BJ (cell line): ENCODE measurements around the gene MBOAT7. TPM values are rescaled to one million over a fixed set of nuclear protein-coding genes. Genes with fewer than 3 reads are reported as not detected.

Experiments used
- CTCF ChIA-PET: fragments of 350-600 bp; formaldehyde crosslinking; extraction: SDS; loops from one replicate; lab custom pipeline; 2021; ENCODE audit warnings: antibody characterized with exemption, inconsistent platforms; lab: Yijun Ruan, JAX
- POLR2A ChIA-PET: fragments of 300-600 bp; sonication (Branson Sonifier 250); formaldehyde crosslinking; extraction: SDS; loops from one replicate; lab custom pipeline; 2021; ENCODE audit warnings: antibody characterized with exemption; lab: Charles Lee
- DNase-seq: peaks from one replicate; pipeline ENCODE4 v3.0.0-alpha.2; 2011; ENCODE audit warnings: low read depth
- H3K27me3 ChIP-seq: 2 replicates; pipeline ENCODE4 v1.6.0; 2011; ENCODE audit warnings: low read length; ENCODE audit not compliant: control insufficient read depth, insufficient read depth
- H3K36me3 ChIP-seq: 2 replicates; pipeline ENCODE4 v1.5.1; 2011; ENCODE audit warnings: low read length; ENCODE audit not compliant: control insufficient read depth, insufficient read depth
- H3K4me3 ChIP-seq: 2 replicates; pipeline ENCODE4 v1.5.1; 2011; ENCODE audit warnings: low read depth, mild to moderate bottlenecking, control low read depth, low read length
- CTCF ChIP-seq: IDR thresholded peaks from 2 replicates; pipeline ENCODE4 v1.5.1; 2011; ENCODE audit warnings: low read depth, mild to moderate bottlenecking, control low read depth, inconsistent platforms, low read length, moderate library complexity; ENCODE audit not compliant: insufficient read depth
- polyA plus RNA-seq: library from polyadenylated mRNA; depleted of rRNA; stranded (reverse); fragments of >200 nt; gene quantifications from 2 replicates; pipeline ENCODE4 v1.2.3, GENCODE V29; 2011

MBOAT7 gene
- polyA plus RNA-seq, 1 experiment: 101 TPM

- H3K27me3 ChIP-seq: no peaks in the 10 kb centered on the region
- H3K4me3 ChIP-seq: peak within 1 kb of the TSS; percentile 68
- ChIA-PET POLR2A (interaction anchor here (0.6 to 1.0 kb wide), 6 partner anchors 10 to 338 kb away, joined by 3 to 4 read pairs (median 3); no protein-coding TSS in a partner anchor), CTCF (interaction anchor here (0.7 to 1.2 kb wide), 4 partner anchors 10 to 43 kb away, joined by 3 to 4 read pairs (median 3); no protein-coding TSS in a partner anchor)
- DNase-seq: peak; percentile 31
- H3K36me3 ChIP-seq: peaks cover 10% of the 10 kb centered on the region
- no peak for TF ChIP-seq CTCF
Observed at GRCh38 chr19:54191011-54191810, 1.8 kb upstream of the MBOAT7 start, which contains the start of gene TSEN34. Gene TSEN34 (plus strand): TSS chr19:54191308. CDS start chr19:54191365, 57 bp downstream.

- ChIA-PET CTCF (interaction anchor here (0.7 to 1.2 kb wide), 4 partner anchors 10 to 44 kb away, joined by 3 to 4 read pairs (median 3); no protein-coding TSS in a partner anchor), POLR2A (interaction anchor here (0.6 to 1.0 kb wide), 6 partner anchors 11 to 337 kb away, joined by 3 to 4 read pairs (median 3); no protein-coding TSS in a partner anchor)
- DNase-seq: peak; percentile 98
- H3K4me3 ChIP-seq: peak overlapping the region; percentile 68
- no peak for TF ChIP-seq CTCF
- peaks cover 11% of the 10 kb centered on the region for H3K36me3 ChIP-seq
- H3K27me3 ChIP-seq: no peaks in the 10 kb centered on the region
Observed at GRCh38 chr19:54190503-54191010, 1.2 kb upstream of the MBOAT7 start.

GRCh38 chr19:54189735-54190502, 539 bp upstream of the MBOAT7 start:
- Histone ChIP-seq H3K36me3 (peaks cover 13% of the 10 kb centered on the region), H3K27me3 (no peaks in the 10 kb centered on the region), H3K4me3 (peak overlapping the region; percentile 79)
- TF ChIP-seq CTCF: no peak
- DNase-seq: peak; percentile 99
- ChIA-PET POLR2A (interaction anchor here (0.6 to 1.5 kb wide), 10 partner anchors 11 to 337 kb away, joined by 3 to 7 read pairs (median 3); partner anchors contain the start of genes LENG1, LENG8 and RPS9), CTCF (interaction anchor here (1.0 to 2.0 kb wide), 4 partner anchors 16 to 21 kb away, joined by 3 to 9 read pairs (median 4); no protein-coding TSS in a partner anchor)

- CTCF ChIA-PET: interaction anchor here (0.7 to 2.0 kb wide), 3 partner anchors 15 to 77 kb away, joined by 3 to 9 read pairs (median 3); no protein-coding TSS in a partner anchor
- Histone ChIP-seq H3K36me3 (peaks cover 16% of the 10 kb centered on the region), H3K4me3 (peak overlapping the region; percentile 79), H3K27me3 (no peaks in the 10 kb centered on the region)
- TF ChIP-seq CTCF: no peak
- no peak for DNase-seq
- POLR2A ChIA-PET: interaction anchor here (0.6 kb wide), 1 partner anchor 279 kb away, joined by 3 read pairs; no protein-coding TSS in a partner anchor
Observed at GRCh38 chr19:54188215-54188871, 1.0 kb downstream of the MBOAT7 start.
